Heart right ventricle (tissue), 16 donors: Measurements from ENCODE around the gene NCKAP1. TPM values are rescaled to one million over a fixed set of nuclear protein-coding genes. Genes with fewer than 3 reads are reported as not detected.

Experiments used
- ATAC-seq, 8 donors: fragments of 200-7000 bp; cut with Tn5 transposase; one replicate each; pipeline ENCODE4 v1.9.1; 2020; ENCODE audit warnings: mild to moderate bottlenecking in 8 of 8, moderate library complexity in 8 of 8, moderate number of reproducible peaks in 1 of 8
- DNase-seq, 2 donors: peaks; one replicate each; pipeline ENCODE4 v3.0.0-alpha.2; 2020
- H3K27ac ChIP-seq, 10 donors: fragments of 200-600 bp; sonication (generic) in 2 of 10; one replicate each; pipeline versions ENCODE4 v1.5.0 to v1.8.0; 2020 to 2022; ENCODE audit warnings: mild to moderate bottlenecking in 3 of 10
- H3K27me3 ChIP-seq, 7 donors: fragments of 200-600 bp; one replicate each; pipeline ENCODE4 v1.8.0; 2021 to 2022; ENCODE audit warnings: mild to moderate bottlenecking in 2 of 7
- H3K36me3 ChIP-seq, 9 donors: fragments of 200-600 bp; sonication (generic) in 1 of 9; one replicate each; pipeline versions ENCODE4 v1.5.0 to v1.8.0; 2020 to 2022; ENCODE audit warnings: mild to moderate bottlenecking in 2 of 9
- H3K4me1 ChIP-seq, 9 donors: fragments of 200-600 bp; sonication (generic) in 1 of 9; one replicate each; pipeline versions ENCODE4 v1.5.0 to v1.8.0; 2020 to 2022; ENCODE audit warnings: mild to moderate bottlenecking in 4 of 9
- H3K4me3 ChIP-seq, 10 donors: fragments of 200-600 bp; sonication (generic) in 2 of 10; one replicate each; pipeline versions ENCODE4 v1.5.0 to v1.8.0; 2020 to 2022; ENCODE audit warnings: mild to moderate bottlenecking in 7 of 10, moderate library complexity in 2 of 10
- H3K9me3 ChIP-seq, 11 donors: fragments of 200-600 bp in 10 of 11; sonication (generic) in 2 of 11; one replicate each; pipeline versions ENCODE4 v1.5.0 to v1.8.0; 2013 to 2022; ENCODE audit warnings: mild to moderate bottlenecking in 2 of 11, control low read depth in 1 of 11, moderate library complexity in 1 of 11
- WGBS, 2 donors: extraction: QIAGEN DNeasy Blood & Tissue Kit; methylation state at CpG; one replicate each; pipeline ENCODE4 v1.1.7; 2013; ENCODE audit warnings: inconsistent platforms in 1 of 2; 5-methylcytosine and 5-hydroxymethylcytosine counted together
- intact Hi-C, 10 donors: fragments of 100-400 bp; cut with DNase I; formaldehyde crosslinking; loops; one replicate each; pipeline versions ENCODE4 v1.11.1 to v1.14.2; 2022
- polyA plus RNA-seq, 2 donors: library from polyadenylated mRNA; stranded (reverse); fragments of 200-250 nt; gene quantifications; one replicate each; pipeline ENCODE4 v1.2.3, GENCODE V29; 2013
- total RNA-seq, 10 donors: library from RNA; stranded (reverse); fragmentation: NEBNext Ultra II Directional in 3 of 10; extraction: Animal tissue kit (Norgen Biotek cat#: 25700) in 3 of 10; gene quantifications; one replicate each; pipeline versions ENCODE4 v1.2.1 to v1.2.4, GENCODE V29; 2021 to 2023
- TF ChIP-seq, protein P1 (sequence below), 9 donors: fragments of 200-600 bp; sonication (generic) in 2 of 9; IDR thresholded peaks; one replicate each; pipeline versions ENCODE4 v1.5.0 to v1.8.0; 2021 to 2022; ENCODE audit warnings: antibody characterized with exemption in 9 of 9, mild to moderate bottlenecking in 5 of 9, moderate library complexity in 1 of 9
- donor health status: Arrhythmogenic right ventricular cardiomyopathy.
- donor health status: ischemic (EF 13 %, LVEDD 7.1; RV severe dilation, severe dysfunction).
- donor health status: healthy with polysubstance abuse.
- donor health status: DM: no; HTN: yes; CAD: no.
- donor health status: DM: no; HTN: no; CAD: no.
- donor health status: ischemic (EF 25% LVEDD 6.9; RV normal size, moderate dysfunction).
- donor health status: ischemic (EF 25% LVEDD 5.7; RV mildly dilated, moderate dysfunction).
- donor health status: healthy.
- donor health status: DM: yes; HTN: yes; CAD: no.
- donor health status: Ischemic cardiomyopathy.
- donor health status: ischemic (EF 35%, LVEDD 5.7; RV mildly dilated, moderate dysfunction).
- donor health status: nonischemic (EF 11% LVEDD 7.7; RV severe dilation, severe dysfunction).
- donor health status: DM: yes; HTN: yes; CAD: no.
- donor health status: PGD.
- donor health status: ischemic (EF 29% LVEDD 5.4; RV normal size, mild dysfunction).
- donor health status: nonischemic (EF 23%, LVEDD 6.1; RV moderate dilation, normal function).

Gene NCKAP1
- total and polyA plus RNA-seq, 12 donors = 35.3 to 153 (median 124) TPM

DNA sequence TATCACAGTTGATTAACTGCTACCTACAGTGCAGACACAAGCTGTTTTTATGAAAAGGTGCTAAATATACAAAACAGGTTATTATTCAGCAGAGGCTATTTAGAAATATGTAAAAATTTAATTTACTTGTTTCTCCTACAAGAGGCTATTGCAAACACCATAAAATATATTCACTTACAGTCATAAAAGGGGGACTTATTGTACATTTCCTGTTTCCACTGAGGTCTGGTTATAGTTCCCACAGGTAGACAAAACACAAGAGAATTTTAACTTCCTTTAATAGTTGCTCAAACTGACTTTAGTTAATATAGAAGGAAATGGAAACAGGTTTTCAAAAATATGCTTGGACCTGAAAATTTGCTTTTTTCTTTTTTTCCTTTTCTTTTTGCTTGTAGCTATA is 131.8 kb downstream of the NCKAP1 start:
- Histone ChIP-seq H3K4me1 (no peaks in the 10 kb centered on the region), H3K27me3 (no peaks in the 10 kb centered on the region), H3K36me3 (peaks cover 0 to 50% (median 5%) of the 10 kb centered on the region in 9 donors), H3K4me3 (no peak overlapping the region), H3K27ac (no peak overlapping the region), H3K9me3 (no peaks in the 10 kb centered on the region)
- intact Hi-C loops = loop anchor here in 1 of 10 donors (10.0 kb wide), 1 partner anchor 122 kb away; no protein-coding TSS in a partner anchor
- TF ChIP-seq, protein P1, sequence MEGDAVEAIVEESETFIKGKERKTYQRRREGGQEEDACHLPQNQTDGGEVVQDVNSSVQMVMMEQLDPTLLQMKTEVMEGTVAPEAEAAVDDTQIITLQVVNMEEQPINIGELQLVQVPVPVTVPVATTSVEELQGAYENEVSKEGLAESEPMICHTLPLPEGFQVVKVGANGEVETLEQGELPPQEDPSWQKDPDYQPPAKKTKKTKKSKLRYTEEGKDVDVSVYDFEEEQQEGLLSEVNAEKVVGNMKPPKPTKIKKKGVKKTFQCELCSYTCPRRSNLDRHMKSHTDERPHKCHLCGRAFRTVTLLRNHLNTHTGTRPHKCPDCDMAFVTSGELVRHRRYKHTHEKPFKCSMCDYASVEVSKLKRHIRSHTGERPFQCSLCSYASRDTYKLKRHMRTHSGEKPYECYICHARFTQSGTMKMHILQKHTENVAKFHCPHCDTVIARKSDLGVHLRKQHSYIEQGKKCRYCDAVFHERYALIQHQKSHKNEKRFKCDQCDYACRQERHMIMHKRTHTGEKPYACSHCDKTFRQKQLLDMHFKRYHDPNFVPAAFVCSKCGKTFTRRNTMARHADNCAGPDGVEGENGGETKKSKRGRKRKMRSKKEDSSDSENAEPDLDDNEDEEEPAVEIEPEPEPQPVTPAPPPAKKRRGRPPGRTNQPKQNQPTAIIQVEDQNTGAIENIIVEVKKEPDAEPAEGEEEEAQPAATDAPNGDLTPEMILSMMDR (IDR thresholded peaks at IDR 0.05) = no peak
- DNase-seq (no peak), ATAC-seq (no peak)

DNA sequence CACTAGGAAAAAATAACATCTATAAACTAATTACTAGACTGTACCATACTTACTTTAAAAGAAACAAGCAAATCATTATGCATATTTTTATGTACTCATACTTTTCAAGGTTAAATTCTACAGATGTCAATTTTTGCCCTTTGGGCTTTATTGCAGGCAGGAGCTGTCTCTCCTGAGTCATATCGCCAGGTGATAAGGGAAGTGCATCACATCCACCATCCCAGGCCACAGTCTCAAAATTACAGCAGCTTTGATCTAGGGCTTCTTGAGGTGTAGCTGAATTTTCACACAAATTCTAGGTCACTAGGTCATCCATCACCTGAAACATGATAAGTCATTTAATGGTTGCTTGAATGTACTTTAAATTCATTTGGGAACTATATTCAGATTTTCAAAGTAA is 133.4 kb downstream of the NCKAP1 start:
- H3K27ac ChIP-seq = no peak overlapping the region
- WGBS, 2 donors = 83 to 92% methylated on average over 1 of the region's 1 CpG
- no peak overlapping the region for H3K4me3 ChIP-seq
- H3K4me1 ChIP-seq = no peaks in the 10 kb centered on the region
- ATAC-seq (no peak), DNase-seq (no peak)
- no peaks in the 10 kb centered on the region for H3K9me3 ChIP-seq
- TF ChIP-seq, protein P1 (IDR thresholded peaks at IDR 0.05) = no peak
- H3K36me3 ChIP-seq = peaks cover 0 to 36% (median 4%) of the 10 kb centered on the region in 9 donors
- intact Hi-C loops = loop anchor here in 1 of 10 donors (10.0 kb wide), 1 partner anchor 120 kb away; no protein-coding TSS in a partner anchor
- H3K27me3 ChIP-seq = no peaks in the 10 kb centered on the region

DNA sequence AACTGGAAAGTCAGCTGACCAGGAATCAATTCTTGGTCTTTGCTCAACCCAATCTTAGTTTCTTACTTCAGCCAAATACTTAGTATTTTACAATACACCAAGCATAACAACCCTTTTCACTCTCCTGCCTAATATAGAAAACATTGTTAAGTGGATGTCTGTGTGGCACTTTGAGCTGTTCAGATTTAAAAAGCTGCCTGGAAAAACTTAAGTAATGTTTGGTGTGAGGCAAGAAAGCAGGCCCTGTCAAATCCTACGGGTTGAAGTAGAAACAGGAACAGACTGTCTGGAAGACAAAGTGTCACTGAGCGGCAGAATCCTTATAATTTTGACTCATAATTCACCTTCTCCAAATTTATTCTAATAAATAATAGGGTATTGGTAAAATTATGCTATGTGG is 134.7 kb downstream of the NCKAP1 start:
- TF ChIP-seq, protein P1 (IDR thresholded peaks at IDR 0.05) = no peak
- DNase-seq (no peak), ATAC-seq (peak in 4 of 8 donors; percentile 32 to 53 (median 35))
- Histone ChIP-seq H3K27ac (no peak overlapping the region), H3K4me1 (no peaks in the 10 kb centered on the region), H3K27me3 (no peaks in the 10 kb centered on the region), H3K36me3 (peaks cover 0 to 25% (median 0%) of the 10 kb centered on the region in 9 donors), H3K9me3 (no peaks in the 10 kb centered on the region), H3K4me3 (no peak overlapping the region)
- WGBS, 2 donors = 62 to 68% methylated on average over 2 of the region's 2 CpGs
- intact Hi-C loops = loop anchor here in 1 of 10 donors (10.0 kb wide), 1 partner anchor 119 kb away; no protein-coding TSS in a partner anchor

DNA sequence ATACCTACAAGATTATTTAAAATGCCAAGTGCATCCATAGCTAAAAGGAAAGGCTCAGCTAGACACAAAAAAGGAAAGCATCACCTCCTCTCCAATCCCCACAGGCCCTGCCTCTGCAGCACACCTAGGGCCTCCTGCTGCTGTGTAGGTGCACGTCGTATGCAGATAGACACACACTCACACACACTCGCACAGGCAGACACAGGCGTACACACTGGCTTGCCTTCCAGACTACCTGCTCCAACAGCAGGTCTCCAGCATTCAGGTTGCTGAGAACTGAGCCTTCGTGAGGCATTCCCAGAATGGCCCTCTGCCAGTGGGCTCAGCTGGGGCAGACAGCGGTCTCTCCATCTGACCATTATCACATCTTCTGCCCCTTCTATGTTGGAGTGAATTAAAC is 136.5 kb downstream of the NCKAP1 start:
- no peak overlapping the region for H3K4me3 ChIP-seq
- intact Hi-C loops = loop anchor here in 1 of 10 donors (10.0 kb wide), 1 partner anchor 117 kb away; no protein-coding TSS in a partner anchor
- no peak overlapping the region for H3K27ac ChIP-seq
- 94% methylated on average over 6 of the region's 6 CpGs for WGBS, 2 donors
- H3K36me3 ChIP-seq = peaks cover 0 to 19% (median 0%) of the 10 kb centered on the region in 9 donors
- ATAC-seq (peak in 1 of 8 donors; percentile 63), DNase-seq (no peak)
- H3K27me3 ChIP-seq = no peaks in the 10 kb centered on the region
- TF ChIP-seq, protein P1 (IDR thresholded peaks at IDR 0.05) = no peak
- H3K9me3 ChIP-seq = no peaks in the 10 kb centered on the region
- H3K4me1 ChIP-seq = no peaks in the 10 kb centered on the region
